ENCODE data around the gene GCAT. TPM values are rescaled to one million over a fixed set of nuclear protein-coding genes. Genes with fewer than 3 reads are reported as not detected.

Gene GCAT
- total and polyA plus RNA-seq, 2 of the 13 experiments (the other 11 are each of a cell fraction or from before 2014, with no cell fraction given), result 28.0 to 50.3 TPM

DNA sequence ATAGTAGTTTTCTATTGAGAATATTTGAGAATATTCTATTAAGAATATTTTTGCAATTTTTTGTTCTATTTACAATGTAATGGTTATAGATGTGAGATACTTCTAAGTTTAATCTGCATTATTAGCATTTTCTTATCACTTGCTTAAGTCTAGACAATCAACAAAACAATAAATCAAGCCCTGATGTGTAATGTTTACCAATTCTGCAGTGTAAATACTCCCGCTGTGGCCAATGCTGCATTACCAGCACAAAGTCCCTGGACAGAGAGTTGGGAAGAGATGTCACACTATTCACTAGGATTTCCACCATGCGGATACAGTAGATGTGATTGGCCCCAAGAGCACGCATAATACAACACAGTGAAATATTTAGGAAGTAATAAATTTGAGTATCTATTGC is 47.6 kb upstream of the GCAT start (continued):
- TF ChIP-seq ZBTB4 (CRISPR knock-in tag; IDR thresholded peaks at IDR 0.05; ENCODE audit: borderline replicate concordance) (no peak), ZNF12 (CRISPR knock-in tag; IDR thresholded peaks at IDR 0.05) (no peak), MBD4 (IDR thresholded peaks at IDR 0.05; ENCODE audit: borderline replicate concordance, low read length) (no peak), ZNF142 (CRISPR knock-in tag; IDR thresholded peaks at IDR 0.05) (no peak), PLSCR1 (CRISPR knock-in tag; IDR thresholded peaks at IDR 0.05; ENCODE audit: borderline replicate concordance) (no peak), HMGXB3 (CRISPR knock-in tag; IDR thresholded peaks at IDR 0.05; ENCODE audit: borderline replicate concordance) (peak; percentile 68; the same call in 1 of the 2 replicates), ZNF709 (CRISPR knock-in tag; IDR thresholded peaks at IDR 0.05) (no peak), ZNF441 (CRISPR knock-in tag; IDR thresholded peaks at IDR 0.05; ENCODE audit: borderline replicate concordance) (no peak), ZNF124 (CRISPR knock-in tag; IDR thresholded peaks at IDR 0.05) (no peak), MED1 (CRISPR knock-in tag; IDR thresholded peaks at IDR 0.05) (no peak), MEIS2 (CRISPR knock-in tag; IDR thresholded peaks at IDR 0.05) (0 out of 2 replicates have a peak, but pooled peaks have one; percentile 74)
- TF ChIP-seq, protein P1, sequence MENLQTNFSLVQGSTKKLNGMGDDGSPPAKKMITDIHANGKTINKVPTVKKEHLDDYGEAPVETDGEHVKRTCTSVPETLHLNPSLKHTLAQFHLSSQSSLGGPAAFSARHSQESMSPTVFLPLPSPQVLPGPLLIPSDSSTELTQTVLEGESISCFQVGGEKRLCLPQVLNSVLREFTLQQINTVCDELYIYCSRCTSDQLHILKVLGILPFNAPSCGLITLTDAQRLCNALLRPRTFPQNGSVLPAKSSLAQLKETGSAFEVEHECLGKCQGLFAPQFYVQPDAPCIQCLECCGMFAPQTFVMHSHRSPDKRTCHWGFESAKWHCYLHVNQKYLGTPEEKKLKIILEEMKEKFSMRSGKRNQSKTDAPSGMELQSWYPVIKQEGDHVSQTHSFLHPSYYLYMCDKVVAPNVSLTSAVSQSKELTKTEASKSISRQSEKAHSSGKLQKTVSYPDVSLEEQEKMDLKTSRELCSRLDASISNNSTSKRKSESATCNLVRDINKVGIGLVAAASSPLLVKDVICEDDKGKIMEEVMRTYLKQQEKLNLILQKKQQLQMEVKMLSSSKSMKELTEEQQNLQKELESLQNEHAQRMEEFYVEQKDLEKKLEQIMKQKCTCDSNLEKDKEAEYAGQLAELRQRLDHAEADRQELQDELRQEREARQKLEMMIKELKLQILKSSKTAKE (CRISPR knock-in tag; IDR thresholded peaks at IDR 0.05; ENCODE audit: borderline replicate concordance), result peak; percentile 66
